Heart left ventricle (tissue), 13 donors: ENCODE data around the gene OR5D16.
"Not testable (repeated sequence)": the region's sequence is repeated elsewhere in the genome, so short reads cannot be mapped to it uniquely, and the experiment has no call there.

Experiments
- POLR2A ChIP-seq, 2 donors: fragments of 450-650 bp; IDR thresholded peaks; one replicate each; pipeline ENCODE4 v1.6.1; 2017; ENCODE audit warnings: antibody characterized with exemption in 2 of 2, mild to moderate bottlenecking in 2 of 2, moderate library complexity in 2 of 2
- TF ChIP-seq, protein P1 (sequence below), 12 donors: fragments of 200-600 bp; sonication (generic) in 4 of 12; IDR thresholded peaks; one replicate each; pipeline versions ENCODE4 v1.5.0 to v1.8.0; 2018 to 2022; ENCODE audit warnings: antibody characterized with exemption in 12 of 12, mild to moderate bottlenecking in 5 of 12
- donor health status: ischemic (EF 13 %, LVEDD 7.1; RV severe dilation, severe dysfunction).
- donor health status: DM: no; HTN: yes; CAD: no.
- donor health status: DM: no; HTN: no; CAD: no.
- donor health status: ischemic (EF 25% LVEDD 6.9; RV normal size, moderate dysfunction).
- donor health status: ischemic (EF 25% LVEDD 5.7; RV mildly dilated, moderate dysfunction).
- donor health status: ischemic (EF 35%, LVEDD 5.7; RV mildly dilated, moderate dysfunction).
- donor health status: nonischemic (EF 11% LVEDD 7.7; RV severe dilation, severe dysfunction).
- donor health status: DM: yes; HTN: yes; CAD: no.
- donor health status: PGD.
- donor health status: ischemic (EF 29% LVEDD 5.4; RV normal size, mild dysfunction).
- donor health status: nonischemic (EF 23%, LVEDD 6.1; RV moderate dilation, normal function).

- TF ChIP-seq, protein P1, sequence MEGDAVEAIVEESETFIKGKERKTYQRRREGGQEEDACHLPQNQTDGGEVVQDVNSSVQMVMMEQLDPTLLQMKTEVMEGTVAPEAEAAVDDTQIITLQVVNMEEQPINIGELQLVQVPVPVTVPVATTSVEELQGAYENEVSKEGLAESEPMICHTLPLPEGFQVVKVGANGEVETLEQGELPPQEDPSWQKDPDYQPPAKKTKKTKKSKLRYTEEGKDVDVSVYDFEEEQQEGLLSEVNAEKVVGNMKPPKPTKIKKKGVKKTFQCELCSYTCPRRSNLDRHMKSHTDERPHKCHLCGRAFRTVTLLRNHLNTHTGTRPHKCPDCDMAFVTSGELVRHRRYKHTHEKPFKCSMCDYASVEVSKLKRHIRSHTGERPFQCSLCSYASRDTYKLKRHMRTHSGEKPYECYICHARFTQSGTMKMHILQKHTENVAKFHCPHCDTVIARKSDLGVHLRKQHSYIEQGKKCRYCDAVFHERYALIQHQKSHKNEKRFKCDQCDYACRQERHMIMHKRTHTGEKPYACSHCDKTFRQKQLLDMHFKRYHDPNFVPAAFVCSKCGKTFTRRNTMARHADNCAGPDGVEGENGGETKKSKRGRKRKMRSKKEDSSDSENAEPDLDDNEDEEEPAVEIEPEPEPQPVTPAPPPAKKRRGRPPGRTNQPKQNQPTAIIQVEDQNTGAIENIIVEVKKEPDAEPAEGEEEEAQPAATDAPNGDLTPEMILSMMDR (IDR thresholded peaks at IDR 0.05) = not testable (repeated sequence)
- TF ChIP-seq POLR2A (IDR thresholded peaks at IDR 0.05) = not testable (repeated sequence)
Observed at GRCh38 chr11:55873146-55873545, 34.6 kb downstream of the OR5D16 start.
